Transverse colon (tissue), 4 donors: Measurements from ENCODE around the gene TRAF3. TPM values are rescaled to one million over a fixed set of nuclear protein-coding genes. Genes with fewer than 3 reads are reported as not detected.

Experiments used
- DNase-seq: peaks from one replicate; pipeline ENCODE4 v3.0.0-alpha.2; 2019
- H3K27ac ChIP-seq, 4 donors: fragments of 200-600 bp; sonication (generic); 2 replicates each; pipeline ENCODE4 v1.5.1; 2016 to 2018; ENCODE audit warnings: inconsistent platforms in 4 of 4
- H3K27me3 ChIP-seq: fragments of 200-600 bp; sonication (generic); 2 replicates; pipeline ENCODE4 v1.5.1; 2017; ENCODE audit warnings: inconsistent platforms
- H3K36me3 ChIP-seq, 4 donors: fragments of 200-600 bp; sonication (generic); 2 replicates each; pipeline ENCODE4 v1.5.1; 2017 to 2019; ENCODE audit warnings: inconsistent platforms in 4 of 4
- H3K4me1 ChIP-seq, 4 donors: fragments of 200-600 bp; sonication (generic); 2 replicates each; pipeline ENCODE4 v1.5.1; 2017 to 2020; ENCODE audit warnings: inconsistent platforms in 4 of 4
- H3K4me3 ChIP-seq, 4 donors: fragments of 200-600 bp; sonication (generic); 1 replicate in 1 of 4; 2 replicates in 3 of 4; pipeline versions ENCODE4 v1.5.1 to v1.6.1; 2017 to 2019; ENCODE audit warnings: inconsistent platforms in 4 of 4
- H3K9me3 ChIP-seq, 2 donors: fragments of 200-600 bp; sonication (generic); 2 replicates each; pipeline ENCODE4 v1.5.1; 2017 to 2019; ENCODE audit warnings: inconsistent platforms in 2 of 2
- EP300 ChIP-seq: sonication (generic); formaldehyde crosslinking; IDR thresholded peaks from one replicate; pipeline ENCODE4 v1.6.1; 2017; ENCODE audit warnings: antibody characterized with exemption, low read depth
- POLR2A ChIP-seq: fragments of 450-650 bp; IDR thresholded peaks from one replicate; pipeline ENCODE4 v1.6.1; 2016; ENCODE audit warnings: antibody characterized with exemption, mild to moderate bottlenecking, moderate library complexity
- POLR2AphosphoS5 ChIP-seq, 3 donors: sonication (generic); formaldehyde crosslinking; IDR thresholded peaks; one replicate each; pipeline ENCODE4 v1.6.1; 2016; ENCODE audit warnings: antibody characterized with exemption in 3 of 3
- WGBS, 2 donors: methylation state at CpG; one replicate each; pipeline ENCODE4 v1.1.5; 2018; ENCODE audit warnings: low coverage in 1 of 2; 5-methylcytosine and 5-hydroxymethylcytosine counted together
- in situ Hi-C, 4 donors: fragments of 200-750 bp; cut with MboI; loops; one replicate each; pipeline versions ENCODE4 v1.15.0 to v1.15.1; 2017; ENCODE audit warnings: low sequenced_read_pairs in 3 of 4, low pct_ligation_motif_present in 1 of 4, low pct_unique_long_range_greater_than_20kb in 1 of 4
- intact Hi-C: fragments of 100-400 bp; cut with DNase I; formaldehyde crosslinking; loops from one replicate; pipeline ENCODE4 v1.15.1; 2023; ENCODE audit warnings: low total_unique reads
- total RNA-seq, 4 donors: library from RNA; depleted of rRNA; stranded (reverse); fragments of >200 nt; gene quantifications; one replicate each; pipeline ENCODE4 v1.1.0, GENCODE V29; 2016
- TF ChIP-seq, protein P1 (sequence below), 5 experiments: fragments of 200-600 bp in 3 of 5; fragments of 450-650 bp in 2 of 5; sonication (generic) in 3 of 5; IDR thresholded peaks; 1 replicate in 2 of 5; 2 replicates in 3 of 5; pipeline ENCODE4 v1.5.1; 2016 to 2017; ENCODE audit warnings: antibody characterized with exemption in 5 of 5, inconsistent platforms in 3 of 5, mild to moderate bottlenecking in 2 of 5, moderate library complexity in 1 of 5

TRAF3 gene
- total RNA-seq, 4 donors from 2014 or later = 18.7 to 28.9 (median 25.0) TPM

DNA sequence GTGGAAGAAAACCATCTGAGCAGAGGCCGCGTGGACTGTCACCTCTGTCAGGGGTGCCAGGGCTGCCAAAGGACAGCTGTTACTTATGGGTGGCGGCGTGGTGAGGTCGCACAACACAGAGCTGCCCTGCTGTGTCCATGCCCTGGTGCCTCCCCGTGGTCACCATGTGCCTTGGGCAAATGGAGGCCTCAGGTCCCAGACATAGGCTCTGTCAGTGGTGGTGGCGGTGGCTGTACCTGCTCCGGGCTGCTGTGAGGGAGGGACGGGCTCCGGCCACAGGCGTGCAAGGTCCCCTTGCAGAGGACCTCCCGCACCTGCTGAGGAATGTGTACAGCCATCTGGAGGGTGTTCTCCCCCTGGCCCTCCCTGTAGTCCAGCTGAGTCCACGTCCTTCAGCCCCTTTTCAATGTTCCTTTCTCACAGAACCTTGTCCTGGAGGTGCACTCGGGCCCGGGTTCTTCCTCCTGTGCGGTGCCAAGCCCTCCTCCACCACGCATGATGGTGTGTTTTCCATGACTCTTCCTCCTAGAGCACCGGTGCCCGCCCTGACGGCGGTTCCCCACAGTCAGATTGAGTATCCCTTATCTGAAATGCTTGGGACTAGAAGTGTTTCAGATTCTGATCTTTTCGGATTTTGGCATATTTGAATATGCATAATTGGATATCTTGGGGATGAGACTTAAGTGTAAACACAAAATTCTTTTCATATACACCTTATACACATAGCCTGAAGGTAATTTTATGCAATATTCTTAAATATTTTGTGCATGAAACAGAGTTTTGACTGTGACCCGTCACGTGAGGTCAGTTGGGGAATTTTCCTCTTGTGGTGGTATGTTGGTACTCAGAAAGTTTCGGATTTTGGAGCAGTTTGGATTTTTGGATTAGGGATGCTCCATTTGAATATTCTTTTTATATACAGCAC lies 49.8 kb downstream of the TRAF3 start:
- 92 to 100% methylated on average over 4 to 25 of the region's 25 CpGs for WGBS, 2 donors
- TF ChIP-seq, protein P1, sequence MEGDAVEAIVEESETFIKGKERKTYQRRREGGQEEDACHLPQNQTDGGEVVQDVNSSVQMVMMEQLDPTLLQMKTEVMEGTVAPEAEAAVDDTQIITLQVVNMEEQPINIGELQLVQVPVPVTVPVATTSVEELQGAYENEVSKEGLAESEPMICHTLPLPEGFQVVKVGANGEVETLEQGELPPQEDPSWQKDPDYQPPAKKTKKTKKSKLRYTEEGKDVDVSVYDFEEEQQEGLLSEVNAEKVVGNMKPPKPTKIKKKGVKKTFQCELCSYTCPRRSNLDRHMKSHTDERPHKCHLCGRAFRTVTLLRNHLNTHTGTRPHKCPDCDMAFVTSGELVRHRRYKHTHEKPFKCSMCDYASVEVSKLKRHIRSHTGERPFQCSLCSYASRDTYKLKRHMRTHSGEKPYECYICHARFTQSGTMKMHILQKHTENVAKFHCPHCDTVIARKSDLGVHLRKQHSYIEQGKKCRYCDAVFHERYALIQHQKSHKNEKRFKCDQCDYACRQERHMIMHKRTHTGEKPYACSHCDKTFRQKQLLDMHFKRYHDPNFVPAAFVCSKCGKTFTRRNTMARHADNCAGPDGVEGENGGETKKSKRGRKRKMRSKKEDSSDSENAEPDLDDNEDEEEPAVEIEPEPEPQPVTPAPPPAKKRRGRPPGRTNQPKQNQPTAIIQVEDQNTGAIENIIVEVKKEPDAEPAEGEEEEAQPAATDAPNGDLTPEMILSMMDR (IDR thresholded peaks at IDR 0.05) = no peak
- TF ChIP-seq EP300 (no peak), POLR2A (no peak), POLR2AphosphoS5 (IDR thresholded peaks at IDR 0.05) (no peak)

DNA sequence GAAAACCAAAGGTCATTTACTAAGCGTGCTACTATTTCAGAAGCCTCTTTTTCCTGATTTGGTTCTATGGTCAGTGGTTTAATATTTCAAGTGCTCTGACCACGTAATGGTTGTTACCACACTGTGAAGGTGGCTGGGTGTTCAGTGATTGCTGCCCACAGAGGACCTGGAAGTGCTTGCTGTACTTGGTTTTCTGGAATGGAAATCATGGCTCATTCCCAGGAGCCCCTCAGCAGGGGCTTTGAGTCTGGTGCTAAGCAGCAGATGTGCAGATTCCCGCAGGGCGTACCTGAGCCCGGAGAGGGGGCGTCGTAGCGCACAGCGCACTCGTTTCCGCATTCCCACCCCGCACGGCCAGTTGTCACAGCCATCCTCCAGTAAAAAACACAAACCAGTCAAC lies 50.5 kb downstream of the TRAF3 start:
- in situ Hi-C loops = no loop called here
- Histone ChIP-seq H3K9me3 (no peaks in the 10 kb centered on the region), H3K36me3 (no peaks in the 10 kb centered on the region), H3K27me3 (no peaks in the 10 kb centered on the region), H3K27ac (no peak overlapping the region), H3K4me3 (no peak overlapping the region), H3K4me1 (peaks cover 0 to 14% (median 0%) of the 10 kb centered on the region in 4 donors)
- intact Hi-C loops = no loop called here
- TF ChIP-seq POLR2AphosphoS5 (IDR thresholded peaks at IDR 0.05) = no peak
- WGBS, 2 donors = 62 to 63% methylated on average over 2 to 13 of the region's 13 CpGs
- no peak for DNase-seq

More for the DNA sequence above, 49.8 kb downstream of the TRAF3 start:
- no peaks in the 10 kb centered on the region for H3K27me3 ChIP-seq
- H3K9me3 ChIP-seq = no peaks in the 10 kb centered on the region
- no peak overlapping the region for H3K4me3 ChIP-seq
- in situ Hi-C loops = no loop called here
- intact Hi-C loops = no loop called here
- H3K4me1 ChIP-seq = peaks cover 0 to 14% (median 0%) of the 10 kb centered on the region in 4 donors
- DNase-seq = no peak
- no peak overlapping the region for H3K27ac ChIP-seq
- H3K36me3 ChIP-seq = no peaks in the 10 kb centered on the region

DNA sequence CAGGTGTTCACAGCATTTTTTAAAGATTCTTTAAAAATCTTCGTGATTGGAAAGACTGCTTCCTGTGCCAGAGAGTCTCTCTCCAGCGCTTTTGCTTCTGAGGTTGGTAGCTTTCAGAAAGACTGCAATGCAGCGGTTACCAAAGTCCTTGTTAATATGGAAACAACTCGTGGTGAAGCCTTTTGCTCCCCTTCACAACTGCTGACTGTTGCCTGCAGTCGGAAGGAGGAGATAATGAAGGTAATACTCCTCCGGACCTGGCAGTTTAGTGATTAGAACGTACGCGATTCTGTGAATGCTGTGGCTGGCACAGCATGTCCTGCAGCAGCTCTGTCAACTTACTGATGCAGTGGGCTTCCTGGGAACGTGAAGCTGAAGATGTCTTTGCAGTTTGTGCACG lies 50.9 kb downstream of the TRAF3 start:
- H3K4me1 ChIP-seq = peaks cover 0 to 14% (median 0%) of the 10 kb centered on the region in 4 donors
- H3K4me3 ChIP-seq = no peak overlapping the region
- no peak for TF ChIP-seq POLR2AphosphoS5 (IDR thresholded peaks at IDR 0.05)
- TF ChIP-seq POLR2A = no peak
- no peak overlapping the region for H3K27ac ChIP-seq
- in situ Hi-C loops (no loop called here), intact Hi-C loops (no loop called here)
- WGBS, 2 donors = 61 to 66% methylated on average over 4 to 11 of the region's 11 CpGs
- DNase-seq = no peak
- H3K36me3 ChIP-seq = no peaks in the 10 kb centered on the region
- H3K27me3 ChIP-seq = no peaks in the 10 kb centered on the region
- H3K9me3 ChIP-seq = no peaks in the 10 kb centered on the region

DNA sequence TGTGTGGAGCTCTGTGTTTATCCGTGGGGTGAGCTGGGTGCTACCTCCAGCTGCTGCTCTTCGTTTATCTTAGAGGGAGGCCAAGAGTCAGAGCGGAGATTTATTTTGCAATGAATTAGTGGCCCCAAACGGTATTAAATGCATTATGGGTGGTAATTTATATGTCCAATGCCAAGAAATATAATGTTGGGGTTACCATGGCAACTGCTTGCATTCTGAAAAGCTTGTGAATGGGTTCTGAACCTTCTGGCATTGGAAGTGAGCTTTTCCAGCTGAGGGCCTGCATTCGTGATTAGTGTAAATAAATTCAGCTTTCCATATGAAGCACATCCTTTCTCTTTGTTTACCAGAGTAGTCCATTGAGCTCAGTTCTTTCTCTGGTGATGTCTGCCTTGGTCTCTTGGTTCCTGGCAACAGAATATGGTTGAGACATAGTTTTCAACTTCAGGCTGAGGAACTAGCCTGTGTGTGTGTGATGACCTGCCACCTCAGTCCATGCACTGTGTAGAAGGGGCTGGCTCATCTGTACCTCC lies 51.8 kb downstream of the TRAF3 start:
- DNase-seq = no peak
- Histone ChIP-seq H3K4me3 (no peak overlapping the region), H3K36me3 (no peaks in the 10 kb centered on the region), H3K9me3 (no peaks in the 10 kb centered on the region), H3K27ac (no peak overlapping the region), H3K27me3 (no peaks in the 10 kb centered on the region), H3K4me1 (peaks cover 0 to 14% (median 0%) of the 10 kb centered on the region in 4 donors)
- whole genome bisulfite sequencing, 2 donors = 29 to 62% methylated on average over 1 to 5 of the region's 5 CpGs
- TF ChIP-seq EP300 (no peak), POLR2AphosphoS5 (IDR thresholded peaks at IDR 0.05) (no peak), POLR2A (no peak)
- TF ChIP-seq, protein P1 (IDR thresholded peaks at IDR 0.05) = no peak
- in situ Hi-C loops (no loop called here), intact Hi-C loops (no loop called here)

DNA sequence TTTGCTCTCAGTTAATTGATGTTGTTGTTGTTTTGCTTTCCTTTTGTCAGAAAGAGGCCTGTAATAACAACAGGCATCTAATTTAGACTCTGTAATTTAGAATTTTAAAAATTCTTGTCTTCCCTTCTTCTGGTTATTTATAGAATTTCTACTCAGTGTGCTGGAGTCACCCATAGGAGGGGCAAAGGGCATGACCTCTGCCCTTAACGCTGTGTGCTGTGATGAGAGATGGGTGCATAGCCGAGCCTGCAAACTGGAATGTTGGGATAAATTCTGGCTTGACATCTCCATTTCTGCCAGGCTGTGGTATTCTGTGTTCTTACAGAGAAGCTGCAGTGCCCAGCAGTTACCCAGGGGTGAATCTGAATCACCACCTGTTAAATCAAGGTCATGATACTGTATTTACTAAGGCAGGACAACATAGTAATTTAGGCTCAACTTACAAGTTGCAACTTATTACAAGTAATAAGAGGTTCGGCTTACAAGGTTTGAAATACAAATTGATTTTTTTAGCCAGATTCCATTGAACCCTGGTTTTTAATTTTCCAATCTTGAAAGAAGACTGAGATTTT lies 53.3 kb downstream of the TRAF3 start:
- Histone ChIP-seq H3K9me3 (no peaks in the 10 kb centered on the region), H3K4me1 (peaks cover 0 to 14% (median 0%) of the 10 kb centered on the region in 4 donors), H3K27ac (no peak overlapping the region), H3K4me3 (no peak overlapping the region), H3K27me3 (no peaks in the 10 kb centered on the region), H3K36me3 (no peaks in the 10 kb centered on the region)
- no peak for TF ChIP-seq POLR2A
- TF ChIP-seq, protein P1 (IDR thresholded peaks at IDR 0.05) = no peak
- no peak for TF ChIP-seq EP300
- TF ChIP-seq POLR2AphosphoS5 (IDR thresholded peaks at IDR 0.05) = no peak
- intact Hi-C loops = no loop called here
- 85 to 100% methylated on average over 1 to 3 of the region's 3 CpGs for WGBS, 2 donors
- no peak for DNase-seq
- in situ Hi-C loops = no loop called here
